Measurements from ENCODE around the gene IWS1.

- no peak for TF ChIP-seq POLR2A (IDR thresholded peaks at IDR 0.05)
- TF ChIP-seq CTCF (IDR thresholded peaks at IDR 0.05) = no peak
Observed at GRCh38 chr2:127560931-127561280, 34.6 kb upstream of the IWS1 start.
